Stomach (tissue), 9 donors: Measurements from ENCODE around the gene OGFOD2. TPM values are rescaled to one million over a fixed set of nuclear protein-coding genes. Genes with fewer than 3 reads are reported as not detected.

Experiments
- DNase-seq, 2 donors: peaks; one replicate each; pipeline versions ENCODE4 v3.0.0 to v3.0.0-alpha.2; 2013 to 2019
- H3K27ac ChIP-seq, 5 donors: fragments of 200-600 bp in 4 of 5; sonication (generic) in 4 of 5; one replicate each; pipeline ENCODE4 v1.5.1; 2013 to 2019; ENCODE audit warnings: mild to moderate bottlenecking in 1 of 5, moderate library complexity in 1 of 5
- H3K27me3 ChIP-seq, 3 donors: fragments of 200-600 bp; sonication (generic); one replicate each; pipeline ENCODE4 v1.5.1; 2017 to 2019; ENCODE audit warnings: mixed run types in 1 of 3
- H3K36me3 ChIP-seq, 4 donors: fragments of 200-600 bp; sonication (generic); 1 replicate in 3 of 4; 2 replicates in 1 of 4; pipeline ENCODE4 v1.5.1; 2016 to 2019
- H3K4me1 ChIP-seq, 4 donors: fragments of 200-600 bp; sonication (generic); one replicate each; pipeline ENCODE4 v1.5.1; 2016 to 2019
- H3K4me3 ChIP-seq, 4 donors: fragments of 200-600 bp; sonication (generic) in 3 of 4; one replicate each; pipeline ENCODE4 v1.5.1; 2016 to 2019; ENCODE audit warnings: mild to moderate bottlenecking in 1 of 4
- H3K9me3 ChIP-seq, 4 donors: fragments of 200-600 bp; sonication (generic); one replicate each; pipeline ENCODE4 v1.5.1; 2016 to 2019
- EP300 ChIP-seq: sonication (generic); formaldehyde crosslinking; IDR thresholded peaks from one replicate; pipeline ENCODE4 v1.6.1; 2017; ENCODE audit warnings: antibody characterized with exemption
- POLR2A ChIP-seq, 4 donors: fragments of 450-650 bp; IDR thresholded peaks; one replicate each; pipeline ENCODE4 v1.6.1; 2016; ENCODE audit warnings: antibody characterized with exemption in 4 of 4, control low read depth in 2 of 4, mild to moderate bottlenecking in 1 of 4, moderate library complexity in 1 of 4
- POLR2AphosphoS5 ChIP-seq, 3 donors: sonication (generic); formaldehyde crosslinking; IDR thresholded peaks; one replicate each; pipeline ENCODE4 v1.6.1; 2016; ENCODE audit warnings: antibody characterized with exemption in 3 of 3
- WGBS, 5 donors: extraction: QIAGEN DNeasy Blood & Tissue Kit in 3 of 5; methylation state at CpG; one replicate each; pipeline versions ENCODE4 v1.1.5 to v1.1.7; 2013 to 2018; 5-methylcytosine and 5-hydroxymethylcytosine counted together
- intact Hi-C: fragments of 100-400 bp; cut with DNase I; formaldehyde crosslinking; loops from one replicate; pipeline ENCODE4 v1.15.1; 2023; ENCODE audit warnings: low total_unique reads
- polyA plus RNA-seq, 3 donors: library from polyadenylated mRNA; stranded (reverse); fragments of 200-250 nt; gene quantifications; one replicate each; pipeline ENCODE4 v1.2.3, GENCODE V29; 2013
- total RNA-seq, 5 donors: library from RNA; depleted of rRNA; stranded (reverse); fragments of >200 nt; gene quantifications; one replicate each; pipeline versions ENCODE4 v1.1.0 to v1.2.3, GENCODE V29; 2014 to 2016
- TF ChIP-seq, protein P1 (sequence below), 7 experiments: fragments of 450-650 bp in 4 of 7; fragments of 200-600 bp in 3 of 7; sonication (generic) in 3 of 7; IDR thresholded peaks; one replicate each; pipeline ENCODE4 v1.5.1; 2016 to 2019; ENCODE audit warnings: antibody characterized with exemption in 7 of 7, control low read depth in 2 of 7, mild to moderate bottlenecking in 1 of 7
- donor health status: healthy with polysubstance abuse.
- donor health status: Bipolar disorder and iron deficiency.
- donor health status: healthy.

The OGFOD2 gene
- total and polyA plus RNA-seq, 8 donors, result 1.7 to 29.2 (median 13.7) TPM

DNA sequence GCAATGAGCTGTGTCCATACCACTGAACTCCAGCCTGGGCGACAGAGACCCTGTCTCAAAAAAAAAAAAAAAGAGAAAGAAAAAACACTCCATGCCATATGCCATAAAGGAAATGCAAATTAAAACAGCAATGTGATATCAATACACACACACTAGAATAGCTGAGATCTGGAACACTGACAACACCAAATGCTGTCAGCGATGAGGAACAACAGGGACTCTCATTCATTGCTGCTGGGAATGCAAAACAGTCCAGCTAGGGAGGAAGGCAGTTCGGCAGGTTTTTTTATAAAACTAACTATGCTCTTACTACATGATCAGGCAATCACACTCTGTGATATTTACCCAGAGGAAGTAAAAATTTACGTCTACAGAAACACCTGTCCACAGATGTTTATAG, 5.4 kb upstream of the OGFOD2 start:
- 25 to 42% (median 27%) methylated on average over 4 of the region's 4 CpGs for WGBS, 5 donors
- peaks cover 17 to 41% (median 34%) of the 10 kb centered on the region in 4 donors for H3K4me1 ChIP-seq
- no peak for DNase-seq
- H3K4me3 ChIP-seq, result no peak overlapping the region
- H3K36me3 ChIP-seq, result no peaks in the 10 kb centered on the region
- H3K27ac ChIP-seq, result no peak overlapping the region
- intact Hi-C loops, result loop anchor here (10.0 kb wide), 1 partner anchor 185 kb away; the partner anchor contains the start of gene PITPNM2
- no peaks in the 10 kb centered on the region for H3K9me3 ChIP-seq
- no peaks in the 10 kb centered on the region for H3K27me3 ChIP-seq
- TF ChIP-seq POLR2AphosphoS5 (IDR thresholded peaks at IDR 0.05), result peak in 1 of 3 donors; percentile 26
- TF ChIP-seq EP300, result no peak

DNA sequence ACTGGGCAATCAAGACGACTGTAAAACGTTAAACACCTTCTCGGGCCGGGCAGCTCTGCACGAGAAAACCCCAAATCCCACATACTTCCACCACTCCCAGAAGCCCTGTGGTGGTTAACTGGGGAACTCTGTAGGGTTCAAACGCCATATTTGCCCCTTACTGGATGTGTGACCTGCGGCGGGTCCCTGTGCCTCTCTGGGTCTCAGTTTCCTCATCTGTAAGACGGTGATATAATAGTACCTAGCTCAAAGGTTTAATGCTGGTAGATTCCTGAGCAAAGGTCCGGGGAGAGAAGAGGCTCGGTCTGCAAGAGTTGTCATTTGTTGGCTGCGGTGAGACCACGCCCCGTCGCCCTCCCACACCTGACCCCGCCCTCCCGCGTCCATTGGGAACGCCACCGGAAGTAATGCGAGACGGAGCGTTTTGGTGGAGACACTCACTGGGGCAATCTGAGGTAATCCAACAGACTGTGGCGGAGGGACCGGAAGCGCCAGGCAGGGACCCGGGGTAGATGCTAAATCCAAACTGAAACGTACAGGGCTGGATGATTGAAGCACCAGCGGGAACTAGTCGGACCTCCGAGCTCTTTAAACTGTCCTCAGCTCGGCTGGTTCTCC, 661 bp upstream of the OGFOD2 start:
- Histone ChIP-seq H3K27ac (peak overlapping the region; percentile 96 to 99 (median 98)), H3K27me3 (no peaks in the 10 kb centered on the region), H3K36me3 (peaks cover 0 to 25% (median 19%) of the 10 kb centered on the region in 4 donors), H3K9me3 (no peaks in the 10 kb centered on the region), H3K4me3 (peak overlapping the region; percentile 75 to 99 (median 86)), H3K4me1 (peaks cover 30 to 56% (median 52%) of the 10 kb centered on the region in 4 donors)
- intact Hi-C loops, result loop anchor here (10.0 kb wide), 1 partner anchor 180 kb away; the partner anchor contains the start of gene PITPNM2
- TF ChIP-seq, protein P1, sequence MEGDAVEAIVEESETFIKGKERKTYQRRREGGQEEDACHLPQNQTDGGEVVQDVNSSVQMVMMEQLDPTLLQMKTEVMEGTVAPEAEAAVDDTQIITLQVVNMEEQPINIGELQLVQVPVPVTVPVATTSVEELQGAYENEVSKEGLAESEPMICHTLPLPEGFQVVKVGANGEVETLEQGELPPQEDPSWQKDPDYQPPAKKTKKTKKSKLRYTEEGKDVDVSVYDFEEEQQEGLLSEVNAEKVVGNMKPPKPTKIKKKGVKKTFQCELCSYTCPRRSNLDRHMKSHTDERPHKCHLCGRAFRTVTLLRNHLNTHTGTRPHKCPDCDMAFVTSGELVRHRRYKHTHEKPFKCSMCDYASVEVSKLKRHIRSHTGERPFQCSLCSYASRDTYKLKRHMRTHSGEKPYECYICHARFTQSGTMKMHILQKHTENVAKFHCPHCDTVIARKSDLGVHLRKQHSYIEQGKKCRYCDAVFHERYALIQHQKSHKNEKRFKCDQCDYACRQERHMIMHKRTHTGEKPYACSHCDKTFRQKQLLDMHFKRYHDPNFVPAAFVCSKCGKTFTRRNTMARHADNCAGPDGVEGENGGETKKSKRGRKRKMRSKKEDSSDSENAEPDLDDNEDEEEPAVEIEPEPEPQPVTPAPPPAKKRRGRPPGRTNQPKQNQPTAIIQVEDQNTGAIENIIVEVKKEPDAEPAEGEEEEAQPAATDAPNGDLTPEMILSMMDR (IDR thresholded peaks at IDR 0.05), result no peak
- peak; percentile 57 to 94 (median 77) for TF ChIP-seq POLR2AphosphoS5 (IDR thresholded peaks at IDR 0.05)
- DNase-seq, result peak; percentile 99
- WGBS, 5 donors, result 0 to 1% (median 0%) methylated on average over 26 to 32 of the region's 32 CpGs

DNA sequence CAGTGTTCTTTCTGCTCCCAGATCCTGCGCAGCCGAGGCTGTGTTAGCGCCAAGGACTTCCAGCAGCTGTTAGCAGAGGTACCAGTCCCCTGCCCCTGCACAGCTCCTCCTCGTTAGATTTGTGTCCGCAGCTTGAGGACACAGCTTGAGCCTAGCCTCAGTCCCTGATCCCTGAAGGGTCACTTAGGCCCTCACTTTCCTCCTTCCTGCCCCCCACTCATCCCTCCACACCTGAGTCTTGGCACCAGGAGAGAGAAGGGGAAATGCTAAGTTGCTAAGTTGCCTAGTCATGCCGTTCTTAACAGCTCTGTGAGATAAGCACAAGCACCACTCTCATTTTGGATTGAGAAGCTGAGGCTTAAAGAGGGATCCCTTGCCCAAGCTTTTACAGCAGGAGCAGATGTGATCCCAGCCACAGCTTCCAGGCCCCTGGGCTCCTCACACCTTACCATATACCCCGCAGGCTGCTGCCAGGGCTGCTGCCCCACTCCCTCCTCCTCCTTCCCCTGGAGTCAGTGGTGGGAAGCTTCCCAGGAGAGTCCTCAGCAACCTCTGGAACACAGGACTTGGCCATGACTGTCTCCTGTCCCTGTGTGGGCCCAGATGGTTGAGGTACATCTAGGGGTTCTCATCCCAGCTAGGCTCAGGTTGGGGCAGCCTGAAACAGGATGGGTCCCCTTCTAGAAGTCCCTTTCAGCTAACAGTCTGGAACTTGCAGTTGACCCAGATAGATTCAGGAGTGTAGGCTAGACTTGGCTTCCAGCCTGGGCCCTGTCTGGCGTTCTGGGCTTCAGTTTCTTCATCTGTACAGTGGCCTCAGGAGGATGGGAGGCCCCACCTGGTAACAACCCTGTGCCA, 975 bp downstream of the OGFOD2 start:
- peaks cover 37 to 60% (median 56%) of the 10 kb centered on the region in 4 donors for H3K4me1 ChIP-seq
- no peak for TF ChIP-seq POLR2AphosphoS5 (IDR thresholded peaks at IDR 0.05)
- no peak for TF ChIP-seq POLR2A (IDR thresholded peaks at IDR 0.05)
- TF ChIP-seq, protein P1 (IDR thresholded peaks at IDR 0.05), result no peak
- no peak for TF ChIP-seq EP300

DNA sequence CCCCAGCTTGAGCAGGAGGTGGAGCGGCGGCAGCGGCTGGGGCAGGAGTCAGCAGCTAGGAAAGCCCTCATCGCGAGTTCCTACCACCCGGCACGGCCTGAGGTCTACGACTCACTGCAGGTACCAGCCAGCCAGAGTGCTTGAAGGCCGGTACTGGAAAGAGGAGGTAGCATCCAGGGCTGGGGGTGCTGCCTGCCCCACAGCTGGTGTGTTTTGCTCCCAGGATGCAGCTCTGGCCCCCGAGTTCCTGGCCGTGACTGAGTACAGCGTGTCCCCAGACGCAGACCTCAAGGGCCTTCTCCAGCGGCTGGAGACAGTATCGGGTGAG, 1.6 kb downstream of the OGFOD2 start:
- peaks cover 0 to 26% (median 19%) of the 10 kb centered on the region in 4 donors for H3K36me3 ChIP-seq
- no peak for DNase-seq

More for the DNA sequence above, 975 bp downstream of the OGFOD2 start:
- peak overlapping the region; percentile 3 to 99 (median 98) for H3K27ac ChIP-seq
- H3K27me3 ChIP-seq, result no peaks in the 10 kb centered on the region
- no peak for DNase-seq
- H3K4me3 ChIP-seq, result peak overlapping the region; percentile 75 to 99 (median 86)
- peaks cover 0 to 25% (median 19%) of the 10 kb centered on the region in 4 donors for H3K36me3 ChIP-seq
- WGBS, 5 donors, result 2 to 12% (median 7%) methylated on average over 7 to 8 of the region's 8 CpGs
- intact Hi-C loops, result loop anchor here (10.0 kb wide), 1 partner anchor 179 kb away; the partner anchor contains the start of gene PITPNM2
- no peaks in the 10 kb centered on the region for H3K9me3 ChIP-seq

More for the DNA sequence above, 1.6 kb downstream of the OGFOD2 start:
- TF ChIP-seq, protein P1 (IDR thresholded peaks at IDR 0.05), result no peak
- TF ChIP-seq POLR2A (IDR thresholded peaks at IDR 0.05) (no peak), POLR2AphosphoS5 (IDR thresholded peaks at IDR 0.05) (no peak), EP300 (no peak)
- intact Hi-C loops, result loop anchor here (10.0 kb wide), 1 partner anchor 178 kb away; the partner anchor contains the start of gene PITPNM2
- Histone ChIP-seq H3K27ac (peak overlapping the region in 2 of 5 donors; percentile 96 to 99), H3K9me3 (no peaks in the 10 kb centered on the region), H3K27me3 (no peaks in the 10 kb centered on the region), H3K4me3 (peak overlapping the region in 2 of 4 donors; percentile 75 to 99), H3K4me1 (peaks cover 40 to 66% (median 62%) of the 10 kb centered on the region in 4 donors)
- WGBS, 5 donors, result 70 to 83% (median 74%) methylated on average over 9 to 15 of the region's 15 CpGs
